RWPE1 (cell line): Measurements from ENCODE around the gene ANKRD33B.

ENCODE experiments used
- CTCF ChIA-PET: fragments of 350-600 bp; sonication (Branson Sonifier 250); formaldehyde crosslinking; extraction: SDS; loops from one replicate; lab custom pipeline; 2021; lab: Yijun Ruan, JAX
- POLR2A ChIA-PET: fragments of 400-600 bp; formaldehyde crosslinking; extraction: SDS; loops from one replicate; lab custom pipeline; 2020; ENCODE audit warnings: antibody characterized with exemption; ENCODE audit not compliant: low non-redundant PET; lab: Yijun Ruan, JAX
- DNase-seq: peaks from one replicate; pipeline ENCODE4 v3.0.0; 2012; ENCODE audit warnings: low spot score
- H3K27ac ChIP-seq: fragments of 450-650 bp; 2 replicates; pipeline ENCODE4 v1.5.1; 2017
- TF ChIP-seq, protein P1 (sequence below): fragments of 450-650 bp; conservative IDR thresholded peaks from 2 replicates; pipeline ENCODE4 v1.5.1; 2017; ENCODE audit warnings: low read depth, mild to moderate bottlenecking

ANKRD33B gene

GRCh38 chr5:10620346-10620745 is 56.5 kb downstream of the ANKRD33B start:
- DNase-seq: no peak

DNA sequence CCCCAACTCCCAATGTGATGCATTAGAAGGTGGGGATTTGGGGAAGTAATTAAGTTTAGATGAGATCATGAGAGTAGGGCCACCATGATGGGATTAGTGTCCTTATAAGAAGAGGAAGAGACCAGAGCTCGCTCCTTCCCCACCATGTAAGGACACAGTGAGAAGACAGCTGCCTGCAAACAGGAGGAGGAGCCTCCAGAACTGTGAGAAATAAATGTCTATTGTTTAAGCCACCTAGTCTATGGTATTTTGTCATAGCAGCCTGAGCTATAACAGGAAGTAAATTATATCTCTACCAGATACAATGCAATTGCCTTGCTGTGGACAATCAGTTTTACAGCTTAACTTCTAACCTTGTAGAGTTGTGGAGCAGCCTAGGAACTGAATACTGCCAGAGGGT is 58.0 kb downstream of the ANKRD33B start:
- ChIA-PET POLR2A (no interaction called here), CTCF (interaction anchor here (1.5 kb wide), 1 partner anchor 56 kb away, joined by 3 read pairs; no protein-coding TSS in a partner anchor)
- TF ChIP-seq, protein P1, sequence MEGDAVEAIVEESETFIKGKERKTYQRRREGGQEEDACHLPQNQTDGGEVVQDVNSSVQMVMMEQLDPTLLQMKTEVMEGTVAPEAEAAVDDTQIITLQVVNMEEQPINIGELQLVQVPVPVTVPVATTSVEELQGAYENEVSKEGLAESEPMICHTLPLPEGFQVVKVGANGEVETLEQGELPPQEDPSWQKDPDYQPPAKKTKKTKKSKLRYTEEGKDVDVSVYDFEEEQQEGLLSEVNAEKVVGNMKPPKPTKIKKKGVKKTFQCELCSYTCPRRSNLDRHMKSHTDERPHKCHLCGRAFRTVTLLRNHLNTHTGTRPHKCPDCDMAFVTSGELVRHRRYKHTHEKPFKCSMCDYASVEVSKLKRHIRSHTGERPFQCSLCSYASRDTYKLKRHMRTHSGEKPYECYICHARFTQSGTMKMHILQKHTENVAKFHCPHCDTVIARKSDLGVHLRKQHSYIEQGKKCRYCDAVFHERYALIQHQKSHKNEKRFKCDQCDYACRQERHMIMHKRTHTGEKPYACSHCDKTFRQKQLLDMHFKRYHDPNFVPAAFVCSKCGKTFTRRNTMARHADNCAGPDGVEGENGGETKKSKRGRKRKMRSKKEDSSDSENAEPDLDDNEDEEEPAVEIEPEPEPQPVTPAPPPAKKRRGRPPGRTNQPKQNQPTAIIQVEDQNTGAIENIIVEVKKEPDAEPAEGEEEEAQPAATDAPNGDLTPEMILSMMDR: no peak
- DNase-seq: no peak
- no peak overlapping the region for H3K27ac ChIP-seq

More at GRCh38 chr5:10620346-10620745, 56.5 kb downstream of the ANKRD33B start:
- H3K27ac ChIP-seq: no peak overlapping the region
- TF ChIP-seq, protein P1: no peak
- POLR2A ChIA-PET: no interaction called here
- CTCF ChIA-PET: interaction anchor here (0.6 kb wide), 1 partner anchor 26 kb away, joined by 3 read pairs; no protein-coding TSS in a partner anchor

- ChIA-PET POLR2A (interaction anchor here (0.6 kb wide), 1 partner anchor 94 kb away, joined by 4 read pairs; no protein-coding TSS in a partner anchor), CTCF (no interaction called here)
- TF ChIP-seq, protein P1: no peak
- DNase-seq: no peak
- H3K27ac ChIP-seq: peak overlapping the region; percentile 46
Measured at GRCh38 chr5:10622810-10623209, 58.9 kb downstream of the ANKRD33B start.

DNA sequence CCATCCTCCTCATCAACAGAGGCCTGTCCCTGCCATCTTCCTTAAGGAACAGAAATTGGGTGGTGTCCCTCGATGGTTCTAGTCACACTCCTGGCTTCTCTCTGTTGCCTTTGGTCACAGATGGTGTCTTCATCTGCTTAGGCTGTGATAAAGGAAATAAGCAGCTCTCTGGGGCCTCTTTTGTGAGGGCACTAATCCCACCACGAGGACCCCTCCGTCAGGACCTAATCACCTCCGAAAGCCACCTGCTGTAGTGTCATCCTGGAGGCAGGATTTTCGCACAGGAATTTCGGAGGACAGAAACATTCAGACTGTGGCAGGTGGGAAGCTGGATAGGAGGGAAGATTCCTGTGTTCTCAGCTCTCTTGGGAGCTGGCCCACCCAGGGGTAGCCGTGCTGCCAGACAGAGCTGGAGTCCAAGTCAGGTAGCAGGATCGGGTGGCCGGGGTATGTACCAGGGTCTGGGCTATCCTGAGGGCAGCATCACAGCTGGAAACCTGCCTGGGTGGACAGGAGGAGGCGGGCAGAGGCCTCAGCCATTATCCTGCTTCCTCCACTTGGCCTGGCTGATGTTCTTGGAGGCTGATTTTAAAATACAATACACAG is 59.5 kb downstream of the ANKRD33B start:
- ChIA-PET POLR2A (no interaction called here), CTCF (no interaction called here)
- TF ChIP-seq, protein P1: no peak
- no peak for DNase-seq
- H3K27ac ChIP-seq: peak overlapping the region; percentile 46

GRCh38 chr5:10624206-10624605 is 60.3 kb downstream of the ANKRD33B start:
- CTCF ChIA-PET: interaction anchor here (0.6 to 2.0 kb wide), 2 partner anchors 172 to 868 kb away, joined by 3 to 4 read pairs; no protein-coding TSS in a partner anchor
- POLR2A ChIA-PET: no interaction called here
- no peak for DNase-seq
- H3K27ac ChIP-seq: no peak overlapping the region
- TF ChIP-seq, protein P1: no peak

- no peak overlapping the region for H3K27ac ChIP-seq
- DNase-seq: no peak
- ChIA-PET POLR2A (no interaction called here), CTCF (interaction anchor here (1.2 to 2.0 kb wide), 2 partner anchors 8 to 172 kb away, joined by 4 read pairs; no protein-coding TSS in a partner anchor)
- TF ChIP-seq, protein P1: no peak
Measured at GRCh38 chr5:10624679-10625078, 60.8 kb downstream of the ANKRD33B start.
